Transverse colon (tissue), 4 donors: Measurements from ENCODE around the gene RSPH9.

Source experiments
- EP300 ChIP-seq: sonication (generic); formaldehyde crosslinking; IDR thresholded peaks from one replicate; pipeline ENCODE4 v1.6.1; 2017; ENCODE audit warnings: antibody characterized with exemption, low read depth
- POLR2AphosphoS5 ChIP-seq, 3 donors: sonication (generic); formaldehyde crosslinking; IDR thresholded peaks; one replicate each; pipeline ENCODE4 v1.6.1; 2016; ENCODE audit warnings: antibody characterized with exemption in 3 of 3
- TF ChIP-seq, protein P1 (sequence below), 5 experiments: fragments of 200-600 bp in 3 of 5; fragments of 450-650 bp in 2 of 5; sonication (generic) in 3 of 5; IDR thresholded peaks; 1 replicate in 2 of 5; 2 replicates in 3 of 5; pipeline ENCODE4 v1.5.1; 2016 to 2017; ENCODE audit warnings: antibody characterized with exemption in 5 of 5, inconsistent platforms in 3 of 5, mild to moderate bottlenecking in 2 of 5, moderate library complexity in 1 of 5

DNA sequence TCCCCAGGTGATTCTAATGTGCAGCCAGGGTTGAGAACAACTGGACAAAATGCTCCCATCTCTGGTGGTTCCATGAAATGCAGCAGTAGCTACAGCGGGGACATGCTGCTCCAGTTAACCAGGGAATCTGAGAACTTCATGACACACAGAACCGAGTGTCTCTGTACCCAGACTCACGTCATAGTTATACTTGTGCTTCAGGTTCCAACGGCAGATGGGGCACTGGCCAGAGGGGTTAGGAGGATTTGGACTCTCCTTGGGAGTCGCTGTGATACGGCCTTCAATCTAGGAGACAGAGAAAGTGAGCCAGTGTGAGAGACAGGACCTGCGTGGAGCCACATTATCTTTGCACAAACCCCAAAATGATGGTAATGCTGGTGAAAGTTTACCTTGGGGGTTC is 33.5 kb downstream of the RSPH9 start:
- TF ChIP-seq, protein P1, sequence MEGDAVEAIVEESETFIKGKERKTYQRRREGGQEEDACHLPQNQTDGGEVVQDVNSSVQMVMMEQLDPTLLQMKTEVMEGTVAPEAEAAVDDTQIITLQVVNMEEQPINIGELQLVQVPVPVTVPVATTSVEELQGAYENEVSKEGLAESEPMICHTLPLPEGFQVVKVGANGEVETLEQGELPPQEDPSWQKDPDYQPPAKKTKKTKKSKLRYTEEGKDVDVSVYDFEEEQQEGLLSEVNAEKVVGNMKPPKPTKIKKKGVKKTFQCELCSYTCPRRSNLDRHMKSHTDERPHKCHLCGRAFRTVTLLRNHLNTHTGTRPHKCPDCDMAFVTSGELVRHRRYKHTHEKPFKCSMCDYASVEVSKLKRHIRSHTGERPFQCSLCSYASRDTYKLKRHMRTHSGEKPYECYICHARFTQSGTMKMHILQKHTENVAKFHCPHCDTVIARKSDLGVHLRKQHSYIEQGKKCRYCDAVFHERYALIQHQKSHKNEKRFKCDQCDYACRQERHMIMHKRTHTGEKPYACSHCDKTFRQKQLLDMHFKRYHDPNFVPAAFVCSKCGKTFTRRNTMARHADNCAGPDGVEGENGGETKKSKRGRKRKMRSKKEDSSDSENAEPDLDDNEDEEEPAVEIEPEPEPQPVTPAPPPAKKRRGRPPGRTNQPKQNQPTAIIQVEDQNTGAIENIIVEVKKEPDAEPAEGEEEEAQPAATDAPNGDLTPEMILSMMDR (IDR thresholded peaks at IDR 0.05), result no peak
- TF ChIP-seq POLR2AphosphoS5 (IDR thresholded peaks at IDR 0.05) (no peak), EP300 (no peak)
